Transverse colon (tissue), 4 donors: Measurements from ENCODE around the gene ISM2.

Source experiments
- CTCF ChIP-seq, 5 experiments: fragments of 200-600 bp in 3 of 5; fragments of 450-650 bp in 2 of 5; sonication (generic) in 3 of 5; IDR thresholded peaks; 1 replicate in 2 of 5; 2 replicates in 3 of 5; pipeline ENCODE4 v1.5.1; 2016 to 2017; ENCODE audit warnings: antibody characterized with exemption in 5 of 5, inconsistent platforms in 3 of 5, mild to moderate bottlenecking in 2 of 5, moderate library complexity in 1 of 5
- POLR2A ChIP-seq: fragments of 450-650 bp; IDR thresholded peaks from one replicate; pipeline ENCODE4 v1.6.1; 2016; ENCODE audit warnings: antibody characterized with exemption, mild to moderate bottlenecking, moderate library complexity
- POLR2AphosphoS5 ChIP-seq, 3 donors: sonication (generic); formaldehyde crosslinking; IDR thresholded peaks; one replicate each; pipeline ENCODE4 v1.6.1; 2016; ENCODE audit warnings: antibody characterized with exemption in 3 of 3

GRCh38 chr14:77459072-77459723 lies 39.4 kb downstream of the ISM2 start:
- TF ChIP-seq POLR2A (no peak), CTCF (IDR thresholded peaks at IDR 0.05) (peak; percentile 55 to 60 (median 58)), POLR2AphosphoS5 (IDR thresholded peaks at IDR 0.05) (no peak)
